ENCODE results near the gene SGMS1. TPM values are rescaled to one million over a fixed set of nuclear protein-coding genes. Genes with fewer than 3 reads are reported as not detected.

SGMS1 gene
- total and polyA plus RNA-seq, 12 donors, result 7.3 to 24.3 (median 17.1) TPM

- intact Hi-C loops (cut with DNase I), result no loop called here
- WGBS, 2 donors, result 93 to 98% methylated on average over 2 of the region's 2 CpGs
These were observed 217.2 kb downstream of the SGMS1 start for GRCh38 chr10:50406457-50407070.

GRCh38 chr10:50405723-50406122 lies 218.0 kb downstream of the SGMS1 start:
- no peaks in the 10 kb centered on the region for H3K36me3 ChIP-seq
- ATAC-seq (no peak), DNase-seq (no peak)
- H3K4me1 ChIP-seq, result peaks cover 0 to 48% (median 7%) of the 10 kb centered on the region in 9 donors
- intact Hi-C loops (cut with DNase I), result no loop called here
- no peak overlapping the region for H3K27ac ChIP-seq
- H3K9me3 ChIP-seq, result peaks cover 0 to 9% (median 0%) of the 10 kb centered on the region in 11 donors
- no peaks in the 10 kb centered on the region for H3K27me3 ChIP-seq
- no peak for TF ChIP-seq CTCF (IDR thresholded peaks at IDR 0.05)
- H3K4me3 ChIP-seq, result no peak overlapping the region

More at GRCh38 chr10:50406457-50407070, 217.2 kb downstream of the SGMS1 start:
- ATAC-seq, result no peak
- Histone ChIP-seq H3K27ac (no peak overlapping the region), H3K9me3 (peaks cover 0 to 9% (median 0%) of the 10 kb centered on the region in 11 donors), H3K36me3 (no peaks in the 10 kb centered on the region), H3K4me3 (no peak overlapping the region), H3K4me1 (peaks cover 0 to 47% (median 7%) of the 10 kb centered on the region in 9 donors), H3K27me3 (no peaks in the 10 kb centered on the region)
- no peak for TF ChIP-seq CTCF (IDR thresholded peaks at IDR 0.05)
- no peak for DNase-seq

- WGBS, 2 donors, result 84 to 85% methylated on average over 7 of the region's 7 CpGs
- peaks cover 0 to 41% (median under 1%) of the 10 kb centered on the region in 9 donors for H3K4me1 ChIP-seq
- peaks cover 0 to 9% (median 0%) of the 10 kb centered on the region in 11 donors for H3K9me3 ChIP-seq
- no peak for ATAC-seq
- DNase-seq, result no peak
- H3K27ac ChIP-seq, result peak overlapping the region in 1 of 10 donors; percentile 1
- H3K27me3 ChIP-seq, result no peaks in the 10 kb centered on the region
- intact Hi-C loops (cut with DNase I), result no loop called here
- H3K4me3 ChIP-seq, result no peak overlapping the region
- no peak for TF ChIP-seq CTCF (IDR thresholded peaks at IDR 0.05)
- H3K36me3 ChIP-seq, result no peaks in the 10 kb centered on the region
These were observed 219.6 kb downstream of the SGMS1 start for GRCh38 chr10:50404021-50404773.

GRCh38 chr10:50403074-50403473 lies 220.7 kb downstream of the SGMS1 start:
- 95% methylated on average over 6 of the region's 6 CpGs for WGBS, 2 donors
- intact Hi-C loops (cut with DNase I), result no loop called here
- no peaks in the 10 kb centered on the region for H3K27me3 ChIP-seq
- no peak overlapping the region for H3K4me3 ChIP-seq
- TF ChIP-seq CTCF (IDR thresholded peaks at IDR 0.05), result no peak
- peaks cover 0 to 9% (median 0%) of the 10 kb centered on the region in 11 donors for H3K9me3 ChIP-seq
- peaks cover 0 to 46% (median 12%) of the 10 kb centered on the region in 9 donors for H3K4me1 ChIP-seq
- DNase-seq (no peak), ATAC-seq (no peak)
- no peaks in the 10 kb centered on the region for H3K36me3 ChIP-seq
- H3K27ac ChIP-seq, result no peak overlapping the region

Measured in heart right ventricle (tissue), 16 donors.